Measurements from ENCODE around the gene CDH2. TPM values are rescaled to one million over a fixed set of nuclear protein-coding genes. Genes with fewer than 3 reads are reported as not detected.
A peak's percentile ranks its signal among the peaks of the same experiment; 100 is the strongest.

Gene CDH2
- total and polyA plus RNA-seq, 2 experiments from 2014 or later = 103 to 165 TPM

DNA sequence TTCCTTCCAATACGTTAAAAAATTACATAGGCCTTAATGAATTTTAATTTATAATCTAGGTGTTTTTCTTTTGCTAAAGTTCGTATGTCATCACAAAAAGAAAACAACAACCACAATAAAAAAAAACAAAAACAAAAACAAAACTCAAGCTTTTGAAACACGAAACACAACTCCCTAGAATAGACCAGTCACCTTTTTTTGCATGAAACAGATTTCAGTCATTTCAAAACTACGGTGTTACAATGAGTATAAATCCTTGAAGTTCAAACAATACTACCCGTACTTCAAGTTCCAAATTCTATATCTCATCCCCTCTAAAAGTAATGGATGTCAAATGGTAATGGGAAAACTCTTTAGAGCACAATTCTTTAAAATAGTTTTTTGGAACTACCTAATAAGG, 142.4 kb downstream of the CDH2 start:
- 65 to 73% methylated on average over 5 of the region's 5 CpGs for WGBS, 2 experiments (ENCODE audit: low coverage in 1 of 2, low lambda C conversion rate in 2 of 2, missing lambda C conversion rate in 2 of 2)
- H3K27ac ChIP-seq = no peak overlapping the region
- TF ChIP-seq EZH2 (IDR thresholded peaks at IDR 0.05; ENCODE audit: insufficient read depth, poor library complexity, severe bottlenecking) = no peak
- TF ChIP-seq EZH2phosphoT487 (IDR thresholded peaks at IDR 0.05; ENCODE audit: insufficient read depth, low read depth) = no peak

GRCh38 chr18:28032177-28032576, 144.8 kb downstream of the CDH2 start:
- peaks cover 98% of the 10 kb centered on the region for H3K79me2 ChIP-seq (ENCODE audit: insufficient read depth)
- H3K9ac ChIP-seq = no peak overlapping the region
- H3K4me2 ChIP-seq (ENCODE audit: unreplicated experiment) = no peak overlapping the region
- H3K4me1 ChIP-seq (ENCODE audit: insufficient read depth) = peaks cover 19% of the 10 kb centered on the region; the same call in 1 of the 2 replicates
- no peak overlapping the region for H3K4me3 ChIP-seq
- H3K9me3 ChIP-seq (ENCODE audit: low read depth) = no peaks in the 10 kb centered on the region
- no peaks in the 10 kb centered on the region for H4K20me1 ChIP-seq (ENCODE audit: insufficient read depth)
- in situ Hi-C loops (cut with MboI) = no loop called here
- no peaks in the 10 kb centered on the region for H3K27me3 ChIP-seq (replicated peaks; ENCODE audit: insufficient read depth)
- no peak overlapping the region for H3K27ac ChIP-seq
- H3K9me2 ChIP-seq (ENCODE audit: insufficient read depth) = no peaks in the 10 kb centered on the region
- WGBS, 2 experiments (ENCODE audit: low coverage in 1 of 2, low lambda C conversion rate in 2 of 2, missing lambda C conversion rate in 2 of 2) = 12 to 30% methylated on average over 2 of the region's 2 CpGs
- no peak for DNase-seq
- no peaks in the 10 kb centered on the region for H3K36me3 ChIP-seq (ENCODE audit: low read depth)
- TF ChIP-seq EZH2 (IDR thresholded peaks at IDR 0.05; ENCODE audit: insufficient read depth, poor library complexity, severe bottlenecking) (no peak), EZH2phosphoT487 (IDR thresholded peaks at IDR 0.05; ENCODE audit: insufficient read depth, low read depth) (no peak)
- no peak overlapping the region for H2AFZ ChIP-seq
- peaks cover 14% of the 10 kb centered on the region; the same call in 1 of the 2 replicates for H3F3A ChIP-seq (ENCODE audit: insufficient read depth)

More for the DNA sequence above, 142.4 kb downstream of the CDH2 start:
- no peaks in the 10 kb centered on the region for H3K36me3 ChIP-seq (ENCODE audit: low read depth)
- H3K9ac ChIP-seq = no peak overlapping the region
- no peak overlapping the region for H2AFZ ChIP-seq
- no peaks in the 10 kb centered on the region for H4K20me1 ChIP-seq (ENCODE audit: insufficient read depth)
- peak overlapping the region; percentile 1 for H3K4me2 ChIP-seq (ENCODE audit: unreplicated experiment)
- no peaks in the 10 kb centered on the region for H3K9me2 ChIP-seq (ENCODE audit: insufficient read depth)
- no peaks in the 10 kb centered on the region for H3K9me3 ChIP-seq (ENCODE audit: low read depth)
- H3F3A ChIP-seq (ENCODE audit: insufficient read depth) = peaks cover 24% of the 10 kb centered on the region; the same call in 1 of the 2 replicates
- H3K79me2 ChIP-seq (ENCODE audit: insufficient read depth) = peaks cover 98% of the 10 kb centered on the region
- no peak for DNase-seq
- H3K27me3 ChIP-seq (replicated peaks; ENCODE audit: insufficient read depth) = no peaks in the 10 kb centered on the region
- peaks cover 19% of the 10 kb centered on the region; the same call in 1 of the 2 replicates for H3K4me1 ChIP-seq (ENCODE audit: insufficient read depth)
- H3K4me3 ChIP-seq = no peak overlapping the region
- in situ Hi-C loops (cut with MboI) = no loop called here

- Histone ChIP-seq H4K20me1 (ENCODE audit: insufficient read depth) (no peaks in the 10 kb centered on the region), H3K9me2 (ENCODE audit: insufficient read depth) (no peaks in the 10 kb centered on the region), H3K4me3 (no peak overlapping the region), H3K9me3 (ENCODE audit: low read depth) (no peaks in the 10 kb centered on the region), H3K79me2 (ENCODE audit: insufficient read depth) (peaks cover 94% of the 10 kb centered on the region), H3K4me1 (ENCODE audit: insufficient read depth) (peaks cover 19% of the 10 kb centered on the region; the same call in 1 of the 2 replicates), H3F3A (ENCODE audit: insufficient read depth) (peaks cover 14% of the 10 kb centered on the region; the same call in 1 of the 2 replicates), H3K27me3 (replicated peaks; ENCODE audit: insufficient read depth) (no peaks in the 10 kb centered on the region), H3K27ac (no peak overlapping the region), H3K9ac (no peak overlapping the region), H3K4me2 (ENCODE audit: unreplicated experiment) (no peak overlapping the region), H3K36me3 (ENCODE audit: low read depth) (no peaks in the 10 kb centered on the region), H2AFZ (no peak overlapping the region)
- DNase-seq = no peak
- TF ChIP-seq EZH2 (IDR thresholded peaks at IDR 0.05; ENCODE audit: insufficient read depth, poor library complexity, severe bottlenecking) (no peak), EZH2phosphoT487 (IDR thresholded peaks at IDR 0.05; ENCODE audit: insufficient read depth, low read depth) (no peak)
- 73 to 90% methylated on average over 1 of the region's 1 CpG for WGBS, 2 experiments (ENCODE audit: low coverage in 1 of 2, low lambda C conversion rate in 2 of 2, missing lambda C conversion rate in 2 of 2)
- in situ Hi-C loops (cut with MboI) = no loop called here
These were observed 146.5 kb downstream of the CDH2 start for GRCh38 chr18:28030458-28030857.

- Histone ChIP-seq H4K20me1 (ENCODE audit: insufficient read depth) (no peaks in the 10 kb centered on the region), H3K9me3 (ENCODE audit: low read depth) (no peaks in the 10 kb centered on the region), H3K36me3 (ENCODE audit: low read depth) (no peaks in the 10 kb centered on the region), H3K27ac (no peak overlapping the region), H3K4me1 (ENCODE audit: insufficient read depth) (peaks cover 10% of the 10 kb centered on the region; the same call in 1 of the 2 replicates), H3K4me3 (no peak overlapping the region), H3K9ac (no peak overlapping the region), H3K79me2 (ENCODE audit: insufficient read depth) (peaks cover 89% of the 10 kb centered on the region), H2AFZ (no peak overlapping the region), H3K9me2 (ENCODE audit: insufficient read depth) (no peaks in the 10 kb centered on the region), H3F3A (ENCODE audit: insufficient read depth) (peaks cover 8% of the 10 kb centered on the region; the same call in 1 of the 2 replicates), H3K4me2 (ENCODE audit: unreplicated experiment) (no peak overlapping the region), H3K27me3 (replicated peaks; ENCODE audit: insufficient read depth) (no peaks in the 10 kb centered on the region)
- in situ Hi-C loops (cut with MboI) = no loop called here
- DNase-seq = no peak
- 91 to 94% methylated on average over 2 of the region's 2 CpGs for WGBS, 2 experiments (ENCODE audit: low coverage in 1 of 2, low lambda C conversion rate in 2 of 2, missing lambda C conversion rate in 2 of 2)
- no peak for TF ChIP-seq EZH2 (IDR thresholded peaks at IDR 0.05; ENCODE audit: insufficient read depth, poor library complexity, severe bottlenecking)
- no peak for TF ChIP-seq EZH2phosphoT487 (IDR thresholded peaks at IDR 0.05; ENCODE audit: insufficient read depth, low read depth)
These were observed 149.2 kb downstream of the CDH2 start for GRCh38 chr18:28027755-28028154.
